Measurements from ENCODE around the gene MOCOS. TPM values are rescaled to one million over a fixed set of nuclear protein-coding genes. Genes with fewer than 3 reads are reported as not detected.
A peak's percentile ranks its signal among the peaks of the same experiment; 100 is the strongest.

Gene MOCOS
- total RNA-seq, 1 donor from 2014 or later: 1.9 TPM

GRCh38 chr18:36153771-36154170 is 33.5 kb upstream of the MOCOS start:
- Histone ChIP-seq H3K9me3 (ENCODE audit: insufficient read depth, low read depth, low read length) (no peaks in the 10 kb centered on the region), H3K27ac (ENCODE audit: low read depth, low read length) (peak overlapping the region; percentile 98), H3K79me2 (ENCODE audit: insufficient read depth, low read length) (peaks cover 2% of the 10 kb centered on the region), H3K4me3 (ENCODE audit: insufficient read depth, low read depth, low read length) (no peak overlapping the region), H3K27me3 (ENCODE audit: insufficient read depth, low read length) (no peaks in the 10 kb centered on the region), H3K4me2 (ENCODE audit: low read length) (peak overlapping the region; percentile 77), H4K20me1 (ENCODE audit: insufficient read depth, low read length) (no peaks in the 10 kb centered on the region), H3K36me3 (ENCODE audit: insufficient read depth, low read length) (peaks cover 40% of the 10 kb centered on the region), H2AFZ (ENCODE audit: low read depth, low read length) (no peak overlapping the region), H3K9ac (ENCODE audit: low read length) (peak overlapping the region; percentile 81), H3K4me1 (ENCODE audit: insufficient read depth, low read length) (peaks cover 40% of the 10 kb centered on the region)
- Mint-ChIP-seq H3K4me1 (ENCODE audit: low read depth, unreplicated experiment) (peaks cover 48% of the 10 kb centered on the region), H3K27me3 (ENCODE audit: low read depth, unreplicated experiment) (no peaks in the 10 kb centered on the region), H3K4me3 (ENCODE audit: unreplicated experiment) (no peak overlapping the region), H3K36me3 (ENCODE audit: low read depth, unreplicated experiment) (peaks cover 13% of the 10 kb centered on the region), H3K9me3 (ENCODE audit: unreplicated experiment) (no peaks in the 10 kb centered on the region), H3K27ac (ENCODE audit: unreplicated experiment) (peak overlapping the region; percentile 97)
- FAIRE-seq (no peak), DNase-seq (ENCODE audit: low read depth) (peak; percentile 50)
- TF ChIP-seq EZH2 (IDR thresholded peaks at IDR 0.05; ENCODE audit: insufficient read depth, low read length) (no peak), CTCF (IDR thresholded peaks at IDR 0.05; ENCODE audit: insufficient read depth, low read depth, low read length) (no peak)

GRCh38 chr18:36155851-36156757 is 31.2 kb upstream of the MOCOS start:
- no peaks in the 10 kb centered on the region for H3K27me3 ChIP-seq (ENCODE audit: insufficient read depth, low read length)
- TF ChIP-seq EZH2 (IDR thresholded peaks at IDR 0.05; ENCODE audit: insufficient read depth, low read length) (no peak), CTCF (IDR thresholded peaks at IDR 0.05; ENCODE audit: insufficient read depth, low read depth, low read length) (no peak)
- peaks cover 2% of the 10 kb centered on the region for H3K79me2 ChIP-seq (ENCODE audit: insufficient read depth, low read length)
- peaks cover 41% of the 10 kb centered on the region for H3K4me1 ChIP-seq (ENCODE audit: insufficient read depth, low read length)
- no peaks in the 10 kb centered on the region for H3K9me3 ChIP-seq (ENCODE audit: insufficient read depth, low read depth, low read length)
- H4K20me1 ChIP-seq (ENCODE audit: insufficient read depth, low read length): no peaks in the 10 kb centered on the region
- H3K4me2 ChIP-seq (ENCODE audit: low read length): no peak overlapping the region
- FAIRE-seq (no peak), DNase-seq (ENCODE audit: low read depth) (peak; percentile 72)
- no peak overlapping the region for H3K4me3 Mint-ChIP-seq (ENCODE audit: unreplicated experiment)
- peaks cover 8% of the 10 kb centered on the region for H3K36me3 Mint-ChIP-seq (ENCODE audit: low read depth, unreplicated experiment)
- no peaks in the 10 kb centered on the region for H3K9me3 Mint-ChIP-seq (ENCODE audit: unreplicated experiment)
- peak overlapping the region; percentile 91 for H3K27ac ChIP-seq (ENCODE audit: low read depth, low read length)
- H3K4me3 ChIP-seq (ENCODE audit: insufficient read depth, low read depth, low read length): no peak overlapping the region
- no peak overlapping the region for H3K27ac Mint-ChIP-seq (ENCODE audit: unreplicated experiment)
- H3K4me1 Mint-ChIP-seq (ENCODE audit: low read depth, unreplicated experiment): peaks cover 40% of the 10 kb centered on the region
- no peak overlapping the region for H2AFZ ChIP-seq (ENCODE audit: low read depth, low read length)
- H3K36me3 ChIP-seq (ENCODE audit: insufficient read depth, low read length): peaks cover 39% of the 10 kb centered on the region
- H3K9ac ChIP-seq (ENCODE audit: low read length): no peak overlapping the region
- H3K27me3 Mint-ChIP-seq (ENCODE audit: low read depth, unreplicated experiment): no peaks in the 10 kb centered on the region

GRCh38 chr18:36157441-36157840 is 29.9 kb upstream of the MOCOS start:
- Histone ChIP-seq H3K36me3 (ENCODE audit: insufficient read depth, low read length) (peaks cover 40% of the 10 kb centered on the region), H2AFZ (ENCODE audit: low read depth, low read length) (no peak overlapping the region), H3K4me3 (ENCODE audit: insufficient read depth, low read depth, low read length) (no peak overlapping the region), H3K27me3 (ENCODE audit: insufficient read depth, low read length) (no peaks in the 10 kb centered on the region), H3K9ac (ENCODE audit: low read length) (peak overlapping the region; percentile 67), H3K4me2 (ENCODE audit: low read length) (peak overlapping the region; percentile 63), H3K4me1 (ENCODE audit: insufficient read depth, low read length) (peaks cover 38% of the 10 kb centered on the region), H4K20me1 (ENCODE audit: insufficient read depth, low read length) (no peaks in the 10 kb centered on the region), H3K79me2 (ENCODE audit: insufficient read depth, low read length) (peaks cover 2% of the 10 kb centered on the region), H3K27ac (ENCODE audit: low read depth, low read length) (peak overlapping the region; percentile 91), H3K9me3 (ENCODE audit: insufficient read depth, low read depth, low read length) (no peaks in the 10 kb centered on the region)
- Mint-ChIP-seq H3K27ac (ENCODE audit: unreplicated experiment) (peak overlapping the region; percentile 85), H3K36me3 (ENCODE audit: low read depth, unreplicated experiment) (peaks cover 12% of the 10 kb centered on the region), H3K4me1 (ENCODE audit: low read depth, unreplicated experiment) (peaks cover 34% of the 10 kb centered on the region), H3K4me3 (ENCODE audit: unreplicated experiment) (peak overlapping the region; percentile 23), H3K27me3 (ENCODE audit: low read depth, unreplicated experiment) (no peaks in the 10 kb centered on the region), H3K9me3 (ENCODE audit: unreplicated experiment) (no peaks in the 10 kb centered on the region)
- no peak for FAIRE-seq
- DNase-seq (ENCODE audit: low read depth): peak; percentile 61
- no peak for TF ChIP-seq CTCF (IDR thresholded peaks at IDR 0.05; ENCODE audit: insufficient read depth, low read depth, low read length)
- TF ChIP-seq EZH2 (IDR thresholded peaks at IDR 0.05; ENCODE audit: insufficient read depth, low read length): no peak
